HG03575 (cell line): ENCODE data around the gene EMSY.

Experiments used
- ATAC-seq: cut with Tn5 transposase; IDR thresholded peaks from one replicate; pipeline ENCODE4 v1.9.1; 2021; ENCODE audit not compliant: unreplicated experiment, insufficient number of reproducible peaks, low FRiP score; ENCODE audit errors: extremely low read depth

EMSY gene

DNA sequence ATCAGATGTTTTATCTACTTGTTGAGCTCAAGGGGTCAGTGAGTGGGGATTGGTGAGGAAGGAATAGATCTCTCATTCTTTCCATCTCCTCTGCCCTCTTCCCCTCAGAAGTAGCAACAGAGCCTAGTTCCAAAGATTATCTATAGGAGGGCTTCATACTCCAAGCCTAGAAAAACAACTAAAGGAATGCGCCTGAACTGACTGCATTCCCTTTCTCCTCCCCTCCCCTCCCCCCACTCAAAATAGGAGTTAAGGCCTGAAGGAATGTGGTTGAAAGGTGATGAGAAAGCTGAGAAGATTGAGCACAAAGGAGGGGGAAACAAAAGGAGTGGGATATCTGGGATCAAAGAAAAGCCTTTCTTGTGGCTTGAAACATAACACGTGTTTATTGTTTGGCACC is 10.5 kb downstream of the EMSY start:
- no peak for ATAC-seq

GRCh38 chr11:76455931-76456330 is 11.1 kb downstream of the EMSY start:
- no peak for ATAC-seq

DNA sequence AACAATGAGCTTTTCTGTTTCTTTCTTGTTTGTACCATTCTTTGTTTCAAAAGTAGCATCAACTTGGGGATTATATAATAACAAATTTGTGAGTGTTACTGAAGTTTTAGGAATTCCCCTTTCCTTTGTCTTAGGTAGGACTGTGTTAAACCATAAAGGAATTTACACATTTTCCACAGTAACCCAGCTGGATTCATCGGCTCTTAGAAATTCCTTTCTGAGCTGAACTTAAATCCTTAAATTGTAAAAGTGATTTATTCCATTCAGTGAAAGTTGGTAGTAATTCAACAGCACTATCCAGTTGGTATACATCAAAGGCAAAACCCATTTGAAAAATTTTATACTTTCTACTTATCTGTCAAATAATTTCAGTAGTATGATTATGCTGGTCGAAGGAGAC is 11.8 kb downstream of the EMSY start:
- no peak for ATAC-seq

GRCh38 chr11:76459299-76459698 is 14.5 kb downstream of the EMSY start:
- no peak for ATAC-seq

DNA sequence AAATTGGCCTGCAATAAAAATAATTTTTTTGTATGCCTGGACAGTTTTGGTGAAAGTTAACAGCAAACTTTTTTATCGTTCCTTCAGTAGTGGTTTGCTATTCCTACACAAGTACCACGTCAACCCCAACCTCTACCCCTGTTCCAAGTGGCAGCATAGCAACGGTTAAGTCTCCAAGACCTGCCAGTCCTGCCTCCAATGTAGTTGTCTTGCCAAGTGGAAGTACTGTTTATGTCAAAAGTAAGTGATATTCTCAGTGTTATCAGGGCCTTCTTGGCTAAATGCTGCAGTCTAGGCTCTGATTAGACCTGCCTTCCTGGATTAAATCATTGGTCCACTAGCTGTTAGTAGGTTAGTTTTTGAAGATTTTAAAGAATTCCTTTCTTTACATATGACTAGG is 15.0 kb downstream of the EMSY start:
- ATAC-seq = no peak

DNA sequence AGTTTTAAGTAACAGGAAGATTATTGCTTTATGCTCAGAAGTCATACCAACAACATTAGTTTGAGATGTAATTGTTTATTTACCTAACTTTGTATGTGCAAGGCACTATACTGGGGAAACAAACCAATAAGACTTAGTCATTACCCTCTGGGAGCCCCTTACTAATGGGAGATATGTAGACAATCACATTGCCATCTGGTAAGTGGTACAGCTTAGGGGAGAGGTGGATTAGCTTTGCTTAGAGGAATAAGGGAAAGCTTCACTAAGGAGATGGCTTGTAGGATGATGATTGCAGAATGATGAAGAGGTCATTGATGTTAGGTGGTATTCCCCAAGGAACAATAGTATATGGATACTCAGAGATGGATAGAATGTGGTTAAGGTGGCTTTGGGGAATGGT is 17.5 kb downstream of the EMSY start:
- no peak for ATAC-seq

DNA sequence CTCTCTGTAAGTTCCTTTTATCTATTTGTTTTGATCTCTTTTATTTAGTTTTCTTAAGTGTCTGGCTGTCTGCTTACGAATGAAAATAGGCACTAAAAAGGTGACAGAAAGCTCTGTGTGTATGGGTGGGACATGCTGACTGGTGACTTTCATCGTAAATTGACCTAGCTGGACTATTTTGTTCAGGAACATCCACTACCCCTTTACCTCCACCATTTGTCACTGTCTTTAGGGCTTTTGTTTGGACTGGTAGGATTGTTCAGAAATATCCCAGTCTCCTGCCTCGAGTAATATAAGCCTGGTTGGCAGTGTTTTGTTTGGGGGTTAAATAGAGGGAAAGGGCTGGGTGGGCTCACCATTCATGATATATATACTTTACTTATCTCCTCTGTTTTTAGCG is 20.9 kb downstream of the EMSY start:
- no peak for ATAC-seq

DNA sequence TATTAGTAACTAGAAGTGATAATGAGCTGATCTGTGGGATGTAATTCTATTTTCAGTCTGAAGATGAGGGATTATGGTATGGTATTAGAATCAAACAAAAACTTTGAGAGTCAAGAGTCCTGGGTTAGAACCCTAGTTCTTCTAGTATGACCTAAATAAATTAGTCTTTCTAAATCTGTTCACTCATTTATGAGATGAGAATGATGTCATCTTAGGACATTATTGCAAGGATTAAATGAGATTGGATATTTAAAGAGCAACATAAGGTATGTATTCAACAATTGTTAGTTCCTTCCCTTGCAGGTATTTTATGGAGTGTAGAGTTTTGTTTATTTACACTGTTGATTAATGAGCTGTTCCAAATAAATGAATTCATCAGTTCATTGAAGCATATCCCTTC is 21.8 kb downstream of the EMSY start:
- no peak for ATAC-seq

DNA sequence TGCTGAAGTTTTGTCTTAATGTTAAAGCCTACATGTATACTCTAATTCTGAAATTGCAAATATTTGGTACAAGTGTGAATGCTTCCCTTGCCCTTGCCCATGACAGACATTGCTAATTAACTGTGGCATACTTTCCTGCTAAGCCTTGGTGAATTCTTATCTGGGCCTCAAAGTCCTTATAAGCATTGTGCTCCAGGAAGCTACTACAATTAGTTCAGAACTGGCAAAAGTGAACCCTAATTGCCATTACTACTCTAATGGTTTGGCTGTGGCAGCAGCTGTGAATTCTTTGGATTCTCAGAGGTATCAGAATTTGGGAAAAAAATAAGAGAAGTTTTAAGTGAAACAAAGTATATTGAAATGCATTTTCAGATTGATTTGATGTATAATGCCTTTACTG is 24.3 kb downstream of the EMSY start:
- no peak for ATAC-seq

DNA sequence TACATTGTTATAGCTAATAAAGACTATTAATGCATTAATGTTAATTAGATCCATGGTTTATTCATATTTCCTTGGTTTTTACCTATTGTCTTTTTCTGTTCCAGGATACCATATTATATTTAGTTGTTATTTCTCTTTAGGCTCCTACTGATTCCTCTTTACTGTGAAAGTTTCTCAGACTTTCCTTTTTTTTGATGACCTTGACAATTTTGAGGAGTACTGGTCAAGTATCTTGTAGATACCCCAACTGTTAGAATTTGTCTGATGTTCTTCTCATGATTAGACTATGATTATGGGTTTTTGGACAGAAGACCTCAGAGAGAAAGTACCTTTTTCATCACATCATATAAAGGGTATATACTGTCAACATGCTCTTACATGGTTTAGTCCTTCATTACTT is 26.6 kb downstream of the EMSY start:
- ATAC-seq = no peak

- no peak for ATAC-seq
Observed at GRCh38 chr11:76480241-76480640, 35.4 kb downstream of the EMSY start.

DNA sequence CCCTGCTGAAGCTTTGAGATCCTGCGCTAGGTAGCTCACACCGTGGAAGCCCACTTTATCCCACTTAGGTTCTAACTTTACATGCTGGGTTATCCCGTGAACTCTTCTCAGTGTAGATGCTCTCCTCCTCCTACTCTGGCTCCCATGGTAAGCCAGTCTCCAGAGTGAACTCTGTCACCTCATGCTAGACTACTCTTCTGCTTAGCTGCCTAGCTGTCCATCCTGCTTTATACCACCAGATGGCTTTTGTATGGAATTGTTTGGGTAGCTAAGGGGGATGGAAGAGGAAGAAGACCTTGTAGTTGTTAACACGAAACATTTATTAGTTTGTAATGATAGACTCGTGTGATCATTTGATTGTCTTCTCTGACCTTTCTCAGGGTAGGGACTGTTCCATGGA is 46.8 kb downstream of the EMSY start:
- ATAC-seq = no peak

DNA sequence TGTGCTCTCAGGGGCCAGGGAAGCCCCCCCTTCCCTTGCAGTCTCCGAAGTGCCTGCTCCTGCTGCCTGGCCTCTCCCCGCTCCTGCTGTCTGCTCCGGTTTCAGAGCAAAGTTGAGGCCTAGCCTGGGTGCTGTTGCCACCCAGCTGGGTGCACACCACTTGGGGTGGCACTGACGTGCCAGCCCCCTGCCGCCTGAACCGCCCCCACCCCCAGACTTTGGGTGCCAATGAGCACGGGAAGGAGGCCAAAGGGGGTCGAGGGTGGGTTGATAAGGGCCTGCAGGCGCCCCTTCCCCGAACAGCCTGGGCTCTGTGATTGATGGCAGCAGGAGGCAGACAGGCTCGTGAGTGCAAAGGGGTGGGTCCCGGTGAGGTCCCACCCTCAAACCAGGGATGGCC is 48.2 kb downstream of the EMSY start:
- ATAC-seq = no peak

GRCh38 chr11:76493626-76494539 is 49.1 kb downstream of the EMSY start:
- no peak for ATAC-seq

DNA sequence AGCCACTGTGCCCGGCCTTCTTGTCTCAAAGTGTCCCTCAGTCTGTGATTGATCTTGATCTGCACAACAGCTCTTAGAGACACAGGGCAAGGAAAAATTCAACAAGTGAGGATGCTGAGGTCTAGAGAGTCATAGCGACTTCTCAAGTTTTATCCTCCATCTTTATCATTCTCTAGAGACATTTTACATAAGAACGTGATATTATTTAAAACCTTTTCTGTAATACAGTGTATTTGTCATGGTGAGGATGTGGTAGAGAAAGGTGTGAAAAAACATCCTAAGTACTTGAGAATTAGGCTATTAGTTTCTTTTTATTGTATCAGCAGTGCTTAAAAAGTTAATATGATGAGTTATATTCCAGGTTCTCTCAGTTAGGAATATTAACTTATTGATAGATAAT is 50.2 kb downstream of the EMSY start:
- ATAC-seq = no peak

GRCh38 chr11:76496174-76496573 is 51.4 kb downstream of the EMSY start:
- ATAC-seq = no peak

- ATAC-seq = no peak
Observed at GRCh38 chr11:76501526-76502202, 56.8 kb downstream of the EMSY start.

DNA sequence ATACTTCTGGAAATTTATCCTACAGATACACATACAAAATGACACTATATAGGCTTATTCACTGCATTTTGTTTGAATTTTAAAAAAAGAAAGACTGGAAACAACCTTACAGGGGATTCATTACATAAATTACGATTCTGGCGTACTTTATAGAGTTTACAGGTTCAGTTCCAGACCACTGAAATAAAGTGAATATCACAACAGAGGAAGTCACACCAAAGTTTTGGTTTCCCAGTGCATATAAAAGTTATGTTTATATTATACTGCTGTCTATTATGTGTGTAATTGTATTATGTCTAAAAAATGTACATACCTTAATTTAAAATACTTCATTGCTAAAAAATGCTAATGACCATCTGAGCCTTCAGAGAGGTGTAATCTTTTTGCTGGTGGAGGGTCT is 62.0 kb downstream of the EMSY start:
- no peak for ATAC-seq

DNA sequence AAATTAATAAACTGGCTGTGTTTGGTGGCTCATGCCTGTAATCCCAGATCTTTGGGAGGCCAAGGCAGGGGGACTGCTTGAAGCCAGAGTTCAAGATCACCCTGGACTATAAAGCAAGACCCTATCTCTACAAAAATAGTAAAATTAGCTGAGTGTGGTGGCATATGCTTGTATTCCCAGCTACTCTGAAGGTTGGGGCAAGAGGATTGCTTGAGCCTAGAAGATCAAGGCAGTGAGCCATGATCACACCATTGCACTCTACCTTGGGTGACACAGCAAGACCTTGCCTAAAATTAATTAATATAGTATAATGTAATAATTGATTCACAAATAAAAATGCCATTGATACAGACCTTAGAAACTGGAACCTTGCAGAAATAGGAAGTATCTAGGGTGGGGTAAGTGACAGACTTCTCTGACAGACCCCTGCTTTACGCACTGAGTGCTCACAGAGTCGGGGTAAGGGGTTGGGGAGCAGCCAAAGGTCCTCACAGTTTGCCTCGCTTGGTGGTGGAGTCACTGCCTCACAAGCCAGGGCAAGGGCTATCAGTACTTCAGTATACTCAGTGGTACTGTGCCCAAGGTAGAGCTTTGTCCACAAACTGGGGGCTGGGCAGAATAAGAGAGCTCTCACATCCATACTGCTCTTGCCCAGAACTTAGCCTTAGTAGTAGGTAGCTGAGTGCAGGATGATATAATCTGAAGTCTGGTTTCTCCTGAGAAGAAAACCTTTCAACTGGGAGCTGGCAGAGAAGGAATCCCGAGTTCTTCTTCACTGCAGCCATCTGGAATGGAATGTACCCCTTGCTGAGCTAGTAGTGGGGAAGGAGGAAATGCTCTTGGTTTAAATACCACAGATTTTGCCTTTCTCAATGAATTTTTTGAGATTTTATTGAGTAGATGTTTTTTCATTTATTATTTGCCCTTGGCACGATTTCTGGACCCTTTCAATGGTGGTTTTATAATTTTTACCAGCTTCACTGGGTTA is 65.5 kb downstream of the EMSY start:
- ATAC-seq = no peak
